GM19452 (cell line): ENCODE data around the gene ATP6V1B1.

ENCODE experiments used
- ATAC-seq: cut with Tn5 transposase; IDR thresholded peaks from one replicate; pipeline ENCODE4 v1.9.1; 2021; ENCODE audit not compliant: unreplicated experiment

ATP6V1B1 gene

DNA sequence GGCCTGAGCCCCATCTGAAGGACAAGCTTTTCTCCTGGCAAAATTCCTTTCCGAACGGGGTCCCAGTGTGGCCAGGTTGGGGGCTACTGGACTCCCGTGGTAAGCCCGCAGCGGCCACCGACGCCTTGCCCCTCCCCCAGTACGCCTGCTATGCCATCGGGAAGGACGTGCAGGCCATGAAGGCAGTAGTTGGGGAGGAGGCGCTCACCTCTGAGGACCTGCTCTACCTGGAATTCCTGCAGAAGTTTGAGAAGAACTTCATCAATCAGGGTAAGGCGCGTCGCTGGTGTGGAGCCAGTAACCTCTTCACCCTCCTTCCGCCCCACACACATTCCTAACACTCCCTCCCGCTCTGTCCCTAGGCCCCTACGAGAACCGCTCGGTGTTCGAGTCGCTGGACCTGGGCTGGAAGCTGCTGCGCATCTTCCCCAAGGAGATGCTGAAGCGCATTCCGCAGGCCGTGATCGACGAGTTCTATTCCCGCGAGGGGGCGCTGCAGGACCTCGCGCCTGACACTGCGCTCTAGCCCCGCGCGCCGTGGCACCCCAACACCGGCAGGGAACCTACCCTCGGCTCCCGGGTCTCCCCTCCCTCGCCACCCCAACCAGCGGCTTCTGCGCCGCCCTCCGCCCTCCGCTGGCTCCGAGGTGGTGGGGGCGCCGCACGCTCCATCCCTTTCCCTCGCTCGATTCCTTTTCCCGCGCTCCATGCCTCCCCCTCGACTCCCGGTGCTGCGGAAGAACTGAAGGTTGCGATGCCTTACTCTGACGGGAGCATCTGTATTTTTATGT, 29.1 kb downstream of the ATP6V1B1 start:
- no peak for ATAC-seq

DNA sequence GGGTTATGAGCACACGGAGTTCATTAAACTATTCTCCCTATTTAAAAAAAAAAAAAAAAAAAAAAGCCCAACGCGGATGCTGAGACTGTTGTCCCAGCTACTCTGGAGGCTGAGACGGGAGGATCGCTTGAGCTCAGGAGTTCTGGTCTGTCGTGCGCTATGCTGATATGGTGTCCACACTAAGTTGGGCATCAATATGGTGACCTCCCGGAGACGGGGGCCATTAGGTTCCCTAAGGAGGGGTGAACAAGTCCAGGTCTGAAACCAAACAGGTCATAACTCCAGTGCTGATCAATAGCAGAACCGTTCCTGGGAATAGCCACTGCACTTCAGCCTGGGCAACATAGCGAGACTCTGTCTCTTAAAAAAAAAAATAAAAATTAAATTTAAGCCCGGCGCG, 29.8 kb downstream of the ATP6V1B1 start:
- no peak for ATAC-seq

GRCh38 chr2:70966681-70967080, 31.0 kb downstream of the ATP6V1B1 start:
- no peak for ATAC-seq

- no peak for ATAC-seq
Measured at GRCh38 chr2:70967189-70967588, 31.5 kb downstream of the ATP6V1B1 start.

DNA sequence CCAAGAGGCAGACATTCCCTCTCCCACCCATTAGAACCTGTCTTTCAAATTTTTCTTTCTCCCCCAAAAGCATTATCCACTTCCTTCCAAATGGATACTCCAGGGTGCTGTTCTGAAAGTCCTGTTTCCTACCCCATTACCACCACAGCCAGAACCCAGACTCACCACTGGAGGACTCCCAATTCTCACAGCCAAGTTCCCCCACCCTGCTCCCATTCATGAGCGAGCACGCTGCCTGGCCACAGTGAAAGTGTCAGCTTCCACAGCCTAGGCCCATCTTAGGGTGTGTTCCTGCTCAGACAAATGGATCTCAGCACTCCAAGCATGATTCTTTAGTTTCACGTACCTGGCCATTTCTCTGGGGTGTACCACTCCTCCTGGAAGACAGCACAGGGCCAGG, 38.9 kb downstream of the ATP6V1B1 start:
- no peak for ATAC-seq

DNA sequence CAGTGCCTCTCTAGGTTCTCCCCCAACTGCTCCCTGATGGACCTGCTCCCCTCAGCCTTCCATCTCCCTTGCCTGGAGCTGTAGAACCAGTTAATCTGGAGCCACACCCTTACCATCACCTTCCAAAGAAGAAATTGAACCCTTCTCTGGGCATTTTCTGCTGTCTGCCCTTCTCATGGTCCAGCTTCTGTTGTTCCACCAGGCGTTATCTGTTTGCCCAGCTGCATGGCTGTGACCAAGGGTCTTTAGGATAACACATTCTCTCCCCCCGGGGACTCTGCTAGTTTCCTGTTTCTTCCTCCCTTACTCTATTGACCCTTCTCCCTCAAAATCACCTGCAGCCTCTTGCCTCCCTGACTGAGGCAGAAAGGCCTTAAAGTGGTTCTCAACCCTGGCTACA, 39.5 kb downstream of the ATP6V1B1 start:
- no peak for ATAC-seq

DNA sequence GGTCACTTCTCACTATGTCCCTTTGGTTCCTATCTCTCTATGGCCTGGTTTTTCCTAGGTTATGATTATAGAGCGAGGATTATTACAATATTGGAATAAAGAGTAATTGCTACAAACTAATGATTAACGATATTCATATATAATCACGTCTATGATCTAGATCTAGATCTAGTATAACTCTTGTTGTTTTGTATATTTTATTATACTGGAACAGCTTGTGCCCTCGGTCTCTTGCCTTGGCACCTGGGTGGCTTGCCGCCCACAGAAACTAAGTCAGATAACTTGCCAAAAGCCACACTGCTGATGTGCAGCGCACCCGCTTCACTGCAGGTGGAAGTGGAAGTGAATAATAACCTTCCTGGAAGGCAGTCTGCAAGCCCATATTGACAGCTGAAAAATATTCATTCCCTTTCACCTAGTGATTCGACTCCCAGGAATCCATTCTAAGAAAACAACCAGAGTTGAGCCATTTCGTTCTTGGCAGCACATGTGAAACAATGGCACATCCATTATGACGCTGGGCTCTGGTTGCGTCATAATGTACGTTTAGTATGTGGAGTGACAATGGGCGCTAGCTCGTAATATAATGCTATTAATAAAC, 42.0 kb downstream of the ATP6V1B1 start:
- ATAC-seq: no peak

GRCh38 chr2:70978341-70979179, 42.9 kb downstream of the ATP6V1B1 start, which contains the start of gene ANKRD53:
ANKRD53 (plus strand) TSS chr2:70978630; CDS start chr2:70978646, 16 bp downstream.
- ATAC-seq: no peak

DNA sequence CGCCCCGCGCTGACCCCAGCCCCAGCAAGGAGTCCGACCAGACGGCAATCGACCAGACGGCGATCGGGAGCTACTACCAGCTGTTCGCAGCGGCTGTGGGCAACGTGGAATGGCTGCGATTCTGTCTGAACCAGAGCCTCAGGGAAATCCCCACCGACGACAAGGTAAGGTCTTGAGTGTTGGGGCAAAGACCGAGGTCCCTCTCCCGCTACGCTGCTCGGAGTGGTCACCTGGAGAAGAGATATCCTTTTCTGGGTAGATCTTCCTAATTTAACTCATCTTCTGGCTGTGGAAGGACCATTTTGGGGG, 43.4 kb downstream of the ATP6V1B1 start:
- no peak for ATAC-seq

- no peak for ATAC-seq
Measured at GRCh38 chr2:70979626-70980025, 43.9 kb downstream of the ATP6V1B1 start.

GRCh38 chr2:70981421-70981820, 45.7 kb downstream of the ATP6V1B1 start:
- no peak for ATAC-seq

DNA sequence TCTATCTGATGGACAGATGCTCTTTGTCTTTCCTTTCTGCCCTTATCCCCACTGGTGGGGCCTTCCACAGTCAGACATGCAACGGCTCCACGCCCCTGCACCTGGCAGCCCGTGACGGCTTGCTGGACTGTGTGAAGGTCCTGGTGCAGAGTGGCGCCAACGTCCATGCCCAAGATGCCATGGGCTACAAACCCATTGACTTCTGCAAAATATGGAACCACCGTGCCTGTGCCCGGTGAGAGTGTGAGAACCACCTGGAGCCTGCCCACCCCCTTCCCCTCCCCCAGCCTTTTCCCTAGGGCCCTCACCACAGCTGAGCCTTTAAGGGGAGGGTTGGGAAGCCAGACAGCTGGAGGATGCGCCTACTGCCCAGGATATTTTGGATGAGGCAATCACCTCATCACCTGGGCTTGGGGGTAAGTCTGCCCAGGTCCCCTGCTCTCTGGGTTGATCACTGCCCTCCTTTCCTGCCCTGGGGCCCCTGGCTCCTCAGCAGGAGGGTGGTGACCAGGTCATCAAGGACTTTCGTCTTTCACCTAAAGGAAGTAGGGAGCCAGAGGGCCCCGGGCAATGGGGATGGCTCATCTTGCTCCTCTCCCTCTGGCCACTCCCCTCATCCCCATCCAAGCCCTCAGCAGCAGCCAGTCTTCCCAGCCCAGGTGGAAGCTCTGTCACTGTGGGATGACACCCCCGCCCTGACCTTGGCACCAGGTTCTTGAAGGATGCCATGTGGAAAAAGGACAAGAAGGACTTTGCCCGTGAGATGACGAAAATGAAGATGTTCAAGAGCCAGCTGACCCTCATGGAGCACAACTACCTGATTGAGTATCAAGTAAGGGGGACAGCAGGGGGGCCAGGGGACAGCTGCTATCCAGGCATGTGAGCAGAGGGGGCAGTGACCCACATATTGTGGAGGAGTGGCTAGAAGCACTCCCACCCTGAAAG, 46.4 kb downstream of the ATP6V1B1 start:
- ATAC-seq: no peak

DNA sequence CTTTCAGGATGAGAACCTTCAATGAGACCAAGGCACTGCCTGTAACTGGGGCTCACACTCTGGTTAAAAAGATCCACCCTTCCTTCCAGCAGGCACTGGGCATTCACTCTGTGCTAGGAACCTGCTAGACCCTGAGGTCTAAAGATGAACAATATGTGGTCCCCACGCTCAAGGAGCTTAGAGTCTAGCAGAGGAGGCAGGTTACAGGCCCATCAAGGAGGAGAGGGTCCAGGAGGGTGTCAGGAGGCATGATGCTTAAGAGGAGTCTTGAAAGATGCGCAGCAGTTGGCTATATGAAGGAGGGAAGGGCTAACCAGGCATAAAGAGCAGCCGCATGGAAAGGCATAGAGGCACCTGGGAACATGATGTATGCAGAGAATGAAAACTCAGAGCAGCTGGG, 47.3 kb downstream of the ATP6V1B1 start:
- no peak for ATAC-seq

DNA sequence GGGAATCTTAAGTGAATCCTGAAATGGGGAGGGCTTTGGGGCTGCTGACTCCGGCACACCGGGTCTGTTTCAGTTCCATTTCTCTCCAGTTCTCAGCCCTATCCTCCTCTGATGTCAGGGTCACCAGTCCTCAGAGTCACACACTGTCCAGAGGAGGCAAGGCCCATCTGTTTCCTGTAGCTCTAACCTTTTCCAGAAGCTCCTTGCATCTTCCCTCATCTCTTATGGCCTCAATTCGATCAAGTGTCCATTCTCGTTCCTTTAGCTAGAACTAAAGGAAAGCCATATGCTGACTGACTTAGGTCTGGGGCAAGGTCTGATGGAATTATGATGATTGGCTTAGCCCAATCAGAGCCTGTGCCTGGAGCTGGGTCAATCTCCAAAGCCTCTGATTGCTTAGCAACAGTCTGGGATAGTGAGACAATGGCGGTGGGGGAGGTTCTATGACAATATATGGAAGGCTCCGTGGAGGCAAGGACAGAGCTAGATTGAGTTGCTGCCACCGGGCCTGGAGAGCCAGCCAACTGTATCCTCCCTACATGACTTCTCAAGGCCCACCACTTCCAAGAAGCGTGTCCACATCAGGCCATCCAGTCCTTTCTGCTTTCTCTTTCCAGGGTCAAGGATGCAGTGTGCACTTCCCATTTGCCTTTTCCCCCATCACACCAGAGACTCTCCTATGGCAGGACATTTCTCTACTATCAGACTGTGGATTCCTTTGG, 48.0 kb downstream of the ATP6V1B1 start:
- ATAC-seq: no peak

GRCh38 chr2:70984228-70984575, 48.5 kb downstream of the ATP6V1B1 start:
- ATAC-seq: no peak

GRCh38 chr2:70984576-70985282, 49.0 kb downstream of the ATP6V1B1 start:
- ATAC-seq: peak; percentile 97

- ATAC-seq: peak; percentile 14
Measured at GRCh38 chr2:70985283-70985688, 49.6 kb downstream of the ATP6V1B1 start.

GRCh38 chr2:70985956-70986355, 50.3 kb downstream of the ATP6V1B1 start:
- ATAC-seq: no peak

GRCh38 chr2:70986499-70987189, 50.9 kb downstream of the ATP6V1B1 start:
- ATAC-seq: no peak
